Fibroblast of pulmonary artery (primary cell): ENCODE results near the gene ANO4.

ENCODE experiments used
- DNase-seq: peaks from one replicate; pipeline ENCODE4 v3.0.0-alpha.2; 2010; ENCODE audit warnings: low read depth
- H3K4me3 ChIP-seq: replicated peaks from 2 replicates; pipeline ENCODE4 v1.5.1; 2011; ENCODE audit warnings: low read depth, mild to moderate bottlenecking, control low read depth, low read length, moderate library complexity
- CTCF ChIP-seq: IDR thresholded peaks from 2 replicates; pipeline ENCODE4 v1.5.1; 2011; ENCODE audit warnings: mild to moderate bottlenecking, control low read depth, low read length, inconsistent platforms; ENCODE audit errors: missing control alignments

Gene ANO4

GRCh38 chr12:100767950-100768349 is 26.6 kb upstream of the ANO4 start:
- DNase-seq: no peak
- H3K4me3 ChIP-seq: no peak overlapping the region
- no peak for TF ChIP-seq CTCF

- no peak for TF ChIP-seq CTCF
- no peak overlapping the region for H3K4me3 ChIP-seq
- no peak for DNase-seq
These were observed 15.5 kb upstream of the ANO4 start for GRCh38 chr12:100778967-100779590.

GRCh38 chr12:100789146-100789545 is 5.4 kb upstream of the ANO4 start:
- H3K4me3 ChIP-seq: no peak overlapping the region
- peak; percentile 49 for DNase-seq
- TF ChIP-seq CTCF: no peak

- no peak for DNase-seq
- TF ChIP-seq CTCF: no peak
These were observed 4.6 kb upstream of the ANO4 start for GRCh38 chr12:100789975-100790374.

GRCh38 chr12:100790552-100790951 is 4.0 kb upstream of the ANO4 start:
- TF ChIP-seq CTCF: no peak
- no peak overlapping the region for H3K4me3 ChIP-seq
- DNase-seq: no peak

More at GRCh38 chr12:100789975-100790374, 4.6 kb upstream of the ANO4 start:
- H3K4me3 ChIP-seq: no peak overlapping the region

- no peak for TF ChIP-seq CTCF
- no peak overlapping the region for H3K4me3 ChIP-seq
- peak; percentile 50 for DNase-seq
These were observed 1.4 kb upstream of the ANO4 start for GRCh38 chr12:100793182-100793581.

- no peak for DNase-seq
- no peak for TF ChIP-seq CTCF
- H3K4me3 ChIP-seq: no peak overlapping the region
These were observed 711 bp downstream of the ANO4 start for GRCh38 chr12:100795174-100795799.
